ENCODE measurements around the gene ODC1.

Gene ODC1

GRCh38 chr2:10433264-10433946, 14.7 kb downstream of the ODC1 start:
- DNase-seq: no peak

- DNase-seq: no peak
Observed at GRCh38 chr2:10432311-10433181, 15.6 kb downstream of the ODC1 start.

GRCh38 chr2:10431797-10432196, 16.3 kb downstream of the ODC1 start:
- no peak for DNase-seq

GRCh38 chr2:10430886-10431622, 17.1 kb downstream of the ODC1 start:
- no peak for DNase-seq

GRCh38 chr2:10428924-10429323, 19.2 kb downstream of the ODC1 start:
- no peak for DNase-seq

- DNase-seq: no peak
Observed at GRCh38 chr2:10428355-10428754, 19.8 kb downstream of the ODC1 start.

- DNase-seq: no peak
Observed at GRCh38 chr2:10427618-10427949, 20.5 kb downstream of the ODC1 start.

GRCh38 chr2:10426726-10427617, 21.2 kb downstream of the ODC1 start:
- no peak for DNase-seq

GRCh38 chr2:10425699-10426098, 22.4 kb downstream of the ODC1 start:
- DNase-seq: no peak

- no peak for DNase-seq
Observed at GRCh38 chr2:10424916-10425505, 23.1 kb downstream of the ODC1 start.

- DNase-seq: no peak
Observed at GRCh38 chr2:10424051-10424450, 24.1 kb downstream of the ODC1 start.

- DNase-seq: no peak
Observed at GRCh38 chr2:10423400-10423774, 24.7 kb downstream of the ODC1 start.

GRCh38 chr2:10422732-10423399, 25.3 kb downstream of the ODC1 start:
- DNase-seq: no peak

GRCh38 chr2:10422251-10422650, 25.9 kb downstream of the ODC1 start:
- DNase-seq: no peak

GRCh38 chr2:10419553-10420257, 28.4 kb downstream of the ODC1 start:
- DNase-seq: no peak

GRCh38 chr2:10417551-10418335, 30.4 kb downstream of the ODC1 start:
- no peak for DNase-seq

- DNase-seq: no peak
Observed at GRCh38 chr2:10415640-10416039, 32.5 kb downstream of the ODC1 start.

GRCh38 chr2:10415048-10415447, 33.1 kb downstream of the ODC1 start:
- DNase-seq: no peak

- peak; percentile 29 for DNase-seq
Observed at GRCh38 chr2:10414591-10414990, 33.5 kb downstream of the ODC1 start.

GRCh38 chr2:10413991-10414451, 34.1 kb downstream of the ODC1 start:
- DNase-seq: no peak

Measured in DMS 273 treated with DMSO at 0.1 percent for 48 hours (cell line).